Trophoblast cell (in vitro differentiated cells and primary cell): ENCODE measurements around the gene FNBP1.

Experiments
- DNase-seq, 2 donors: peaks; one replicate each; pipeline ENCODE4 v3.0.0-alpha.2; 2016
- H2AFZ ChIP-seq: 2 replicates; pipeline ENCODE4 v1.6.1; 2013; ENCODE audit warnings: low read length, moderate library complexity, mild to moderate bottlenecking; ENCODE audit not compliant: insufficient read depth, poor library complexity
- H2AK5ac ChIP-seq: 2 replicates; pipeline ENCODE4 v1.6.1; 2013; ENCODE audit warnings: mild to moderate bottlenecking, low read length
- H2BK120ac ChIP-seq: 2 replicates; pipeline ENCODE4 v1.6.1; 2013; ENCODE audit warnings: low read length, mild to moderate bottlenecking, moderate library complexity; ENCODE audit not compliant: insufficient read depth, poor library complexity
- H2BK12ac ChIP-seq: 2 replicates; pipeline ENCODE4 v1.6.1; 2013; ENCODE audit warnings: mild to moderate bottlenecking, low read length, moderate library complexity
- H2BK5ac ChIP-seq: 2 replicates; pipeline ENCODE4 v1.6.1; 2013; ENCODE audit warnings: low read length, low read depth, moderate library complexity, mild to moderate bottlenecking; ENCODE audit not compliant: poor library complexity
- H3K14ac ChIP-seq: 2 replicates; pipeline ENCODE4 v1.6.1; 2013; ENCODE audit warnings: mild to moderate bottlenecking, low read length
- H3K18ac ChIP-seq: 2 replicates; pipeline ENCODE4 v1.6.1; 2013; ENCODE audit warnings: mild to moderate bottlenecking, low read length
- H3K23ac ChIP-seq: 2 replicates; pipeline ENCODE4 v1.6.1; 2013; ENCODE audit warnings: low read length
- H3K27ac ChIP-seq: 2 replicates; pipeline ENCODE4 v1.5.1; 2013; ENCODE audit warnings: low read depth, mild to moderate bottlenecking, inconsistent platforms, low read length, moderate library complexity
- H3K27me3 ChIP-seq: 2 replicates; pipeline ENCODE4 v1.6.1; 2013; ENCODE audit warnings: inconsistent platforms, mild to moderate bottlenecking, low read length, moderate library complexity; ENCODE audit not compliant: insufficient read depth
- H3K36me3 ChIP-seq, 2 experiments: 1 replicate in 1 of 2; 2 replicates in 1 of 2; pipeline ENCODE4 v1.6.1; 2013; ENCODE audit warnings: low read length in 2 of 2, mild to moderate bottlenecking in 2 of 2, moderate library complexity in 1 of 2; ENCODE audit not compliant: insufficient read depth in 2 of 2, control insufficient read depth in 1 of 2
- H3K4ac ChIP-seq: 2 replicates; pipeline ENCODE4 v1.6.1; 2013; ENCODE audit warnings: low read depth, mild to moderate bottlenecking, low read length, moderate library complexity
- H3K4me1 ChIP-seq, 2 experiments: 1 replicate in 1 of 2; 2 replicates in 1 of 2; pipeline ENCODE4 v1.6.1; 2013; ENCODE audit warnings: low read length in 2 of 2, mild to moderate bottlenecking in 2 of 2, moderate library complexity in 1 of 2; ENCODE audit not compliant: insufficient read depth in 2 of 2, control insufficient read depth in 1 of 2
- H3K4me2 ChIP-seq: 2 replicates; pipeline ENCODE4 v1.6.1; 2013; ENCODE audit warnings: inconsistent platforms, mild to moderate bottlenecking, low read length, moderate library complexity
- H3K4me3 ChIP-seq: 2 replicates; pipeline ENCODE4 v1.5.1; 2013; ENCODE audit warnings: mild to moderate bottlenecking, low read depth, low read length, inconsistent platforms
- H3K79me1 ChIP-seq: one replicate; pipeline ENCODE4 v1.6.1; 2013; ENCODE audit warnings: low read length
- H3K79me2 ChIP-seq: 2 replicates; pipeline ENCODE4 v1.6.1; 2013; ENCODE audit warnings: low read length, mild to moderate bottlenecking; ENCODE audit not compliant: control insufficient read depth, insufficient read depth, poor library complexity
- H3K9ac ChIP-seq: 2 replicates; pipeline ENCODE4 v1.6.1; 2013; ENCODE audit warnings: mild to moderate bottlenecking, low read length
- H3K9me3 ChIP-seq: 2 replicates; pipeline ENCODE4 v1.6.1; 2013; ENCODE audit warnings: low read depth, mild to moderate bottlenecking, control low read depth, inconsistent platforms, low read length; ENCODE audit not compliant: insufficient read depth
- H4K12ac ChIP-seq: 2 replicates; pipeline ENCODE4 v1.6.1; 2013; ENCODE audit warnings: low read depth, mild to moderate bottlenecking, low read length, moderate library complexity
- H4K8ac ChIP-seq: 2 replicates; pipeline ENCODE4 v1.6.1; 2013; ENCODE audit warnings: low read depth, mild to moderate bottlenecking, low read length, moderate library complexity
- H4K91ac ChIP-seq: one replicate; pipeline ENCODE4 v1.6.1; 2013; ENCODE audit warnings: low read depth, mild to moderate bottlenecking, low read length, moderate library complexity
- WGBS: extraction: QIAGEN DNeasy Blood & Tissue Kit; methylation state at CpG from one replicate; pipeline ENCODE4 v1.1.7; 2013; ENCODE audit warnings: missing lambda C conversion rate; ENCODE audit not compliant: insufficient read length, insufficient coverage; ENCODE audit errors: extremely low coverage; 5-methylcytosine and 5-hydroxymethylcytosine counted together

Gene FNBP1

DNA sequence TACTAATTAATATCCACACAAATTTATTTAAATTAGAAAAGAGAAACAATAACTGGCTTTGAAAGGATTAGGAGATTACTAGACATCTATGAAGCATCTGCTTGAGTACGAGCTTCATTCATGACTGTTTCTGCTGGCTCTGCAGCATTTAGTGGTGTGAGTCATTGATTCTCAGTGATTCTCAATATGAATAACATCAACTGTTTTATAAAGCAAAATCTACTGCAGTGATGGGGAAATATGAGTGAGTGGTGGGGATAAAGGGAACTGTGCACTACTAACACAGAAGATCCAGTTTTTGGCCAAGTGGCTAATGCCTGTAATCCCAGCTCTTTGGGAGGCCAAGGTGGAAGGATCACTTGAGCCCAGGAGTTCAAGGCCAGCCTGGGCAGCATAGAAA, 8.4 kb downstream of the FNBP1 start:
- no CpG with 5 or more reads among the region's 1 CpG for WGBS
- Histone ChIP-seq H2BK12ac (no peak overlapping the region), H3K18ac (no peak overlapping the region), H4K12ac (no peak overlapping the region), H3K4ac (no peak overlapping the region), H2AFZ (no peak overlapping the region), H3K27me3 (no peaks in the 10 kb centered on the region), H3K9ac (no peak overlapping the region), H3K9me3 (no peaks in the 10 kb centered on the region), H3K79me2 (peaks cover 1% of the 10 kb centered on the region), H2AK5ac (no peak overlapping the region), H3K4me1 (no peaks in the 10 kb centered on the region), H2BK120ac (no peak overlapping the region), H3K4me2 (no peak overlapping the region), H3K27ac (no peak overlapping the region), H3K79me1 (no peaks in the 10 kb centered on the region), H4K91ac (no peak overlapping the region), H3K23ac (no peak overlapping the region), H3K14ac (no peak overlapping the region), H4K8ac (no peak overlapping the region), H3K36me3 (no peaks in the 10 kb centered on the region), H2BK5ac (no peak overlapping the region), H3K4me3 (no peak overlapping the region)
- peak in 1 of 2 donors; percentile 62 for DNase-seq

DNA sequence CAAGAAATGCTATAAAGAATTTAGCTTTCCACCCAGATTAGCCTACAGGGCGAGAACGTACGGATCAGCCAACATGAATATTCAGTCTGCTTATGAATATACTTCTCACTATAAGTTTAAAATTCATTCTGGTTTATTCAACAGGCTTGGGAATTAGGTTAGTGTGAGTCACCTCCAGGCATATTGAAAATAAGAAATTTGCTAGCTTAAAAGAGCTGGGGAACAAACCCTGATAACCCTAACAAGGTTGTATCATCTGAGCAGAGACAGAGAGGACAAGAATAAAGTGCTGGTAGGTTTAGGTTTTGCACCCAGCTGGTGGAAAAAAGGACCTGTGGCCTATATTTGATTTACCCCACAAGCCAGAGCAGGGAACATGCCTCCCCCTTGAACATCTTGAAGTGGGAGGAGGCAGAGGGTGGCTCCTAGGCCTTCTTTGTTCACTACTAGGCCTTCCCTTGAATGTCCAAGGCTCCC, 12.3 kb downstream of the FNBP1 start:
- no peak for DNase-seq
- H2BK12ac ChIP-seq = no peak overlapping the region
- no peaks in the 10 kb centered on the region for H3K9me3 ChIP-seq
- H3K14ac ChIP-seq = no peak overlapping the region
- H3K27me3 ChIP-seq = no peaks in the 10 kb centered on the region
- no peak overlapping the region for H3K18ac ChIP-seq
- no peak overlapping the region for H4K91ac ChIP-seq
- H4K12ac ChIP-seq = no peak overlapping the region
- no peaks in the 10 kb centered on the region for H3K79me2 ChIP-seq
- no peak overlapping the region for H2AK5ac ChIP-seq
- H2AFZ ChIP-seq = no peak overlapping the region
- H2BK5ac ChIP-seq = no peak overlapping the region
- no peaks in the 10 kb centered on the region for H3K79me1 ChIP-seq
- no CpG with 5 or more reads among the region's 3 CpGs for WGBS
- no peak overlapping the region for H3K4me3 ChIP-seq
- H3K4ac ChIP-seq = no peak overlapping the region
- H4K8ac ChIP-seq = no peak overlapping the region
- no peak overlapping the region for H3K27ac ChIP-seq
- H2BK120ac ChIP-seq = no peak overlapping the region
- no peak overlapping the region for H3K4me2 ChIP-seq
- H3K23ac ChIP-seq = no peak overlapping the region
- H3K9ac ChIP-seq = no peak overlapping the region
- H3K4me1 ChIP-seq = no peaks in the 10 kb centered on the region
- H3K36me3 ChIP-seq = no peaks in the 10 kb centered on the region

DNA sequence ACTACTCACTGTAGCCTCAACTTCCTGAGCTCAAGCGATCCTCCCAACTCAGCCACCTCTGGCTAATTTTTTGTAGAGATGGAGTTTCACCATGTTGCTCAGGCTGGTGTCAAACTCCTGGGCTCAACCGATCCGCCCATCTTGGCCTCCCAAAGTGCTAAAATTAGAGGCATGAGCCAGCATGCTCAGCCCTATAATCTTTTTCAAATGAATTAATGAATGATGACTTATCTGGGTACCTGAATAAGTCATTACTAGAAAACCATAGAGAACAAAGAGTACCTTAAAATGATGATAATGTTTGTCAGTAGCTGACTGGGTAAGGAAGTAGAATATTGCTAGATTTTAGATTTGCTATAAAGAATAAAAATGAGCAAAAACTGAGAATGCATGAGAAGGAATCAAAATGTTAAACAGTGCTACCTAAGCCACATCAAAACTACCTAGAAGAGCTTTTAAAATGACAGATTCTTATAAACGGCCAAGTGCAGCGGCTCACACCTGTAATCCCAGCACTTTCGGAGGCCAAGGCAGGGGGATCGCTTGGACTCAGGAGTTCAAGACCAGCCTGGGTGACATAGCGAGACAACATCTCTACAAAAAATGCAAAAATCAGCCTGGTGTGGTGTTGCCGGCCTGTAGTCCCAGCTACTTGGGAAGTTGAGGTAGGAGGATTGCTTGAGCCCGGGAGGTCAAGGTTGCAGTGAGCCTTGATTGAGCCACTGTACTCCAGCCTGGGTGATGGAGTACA, 13.6 kb downstream of the FNBP1 start:
- H2BK5ac ChIP-seq = no peak overlapping the region
- no peaks in the 10 kb centered on the region for H3K79me1 ChIP-seq
- no peak overlapping the region for H3K4me2 ChIP-seq
- H3K23ac ChIP-seq = no peak overlapping the region
- H4K91ac ChIP-seq = no peak overlapping the region
- H3K4me1 ChIP-seq = no peaks in the 10 kb centered on the region
- DNase-seq = no peak
- H2BK12ac ChIP-seq = no peak overlapping the region
- no peak overlapping the region for H3K4me3 ChIP-seq
- no peak overlapping the region for H3K14ac ChIP-seq
- H3K9me3 ChIP-seq = no peaks in the 10 kb centered on the region
- no CpG with 5 or more reads among the region's 10 CpGs for WGBS
- H3K36me3 ChIP-seq = no peaks in the 10 kb centered on the region
- no peak overlapping the region for H3K9ac ChIP-seq
- no peaks in the 10 kb centered on the region for H3K79me2 ChIP-seq
- H3K27ac ChIP-seq = no peak overlapping the region
- H4K8ac ChIP-seq = no peak overlapping the region
- H3K4ac ChIP-seq = no peak overlapping the region
- H3K27me3 ChIP-seq = no peaks in the 10 kb centered on the region
- no peak overlapping the region for H2BK120ac ChIP-seq
- H2AK5ac ChIP-seq = no peak overlapping the region
- H2AFZ ChIP-seq = no peak overlapping the region
- no peak overlapping the region for H3K18ac ChIP-seq
- no peak overlapping the region for H4K12ac ChIP-seq

- Histone ChIP-seq H3K9me3 (no peaks in the 10 kb centered on the region), H2BK120ac (no peak overlapping the region), H3K36me3 (no peaks in the 10 kb centered on the region), H2BK12ac (no peak overlapping the region), H2BK5ac (no peak overlapping the region), H2AFZ (no peak overlapping the region), H3K4ac (no peak overlapping the region), H3K23ac (no peak overlapping the region), H3K79me2 (no peaks in the 10 kb centered on the region), H3K4me3 (no peak overlapping the region), H4K91ac (no peak overlapping the region), H2AK5ac (no peak overlapping the region), H3K4me2 (no peak overlapping the region), H3K4me1 (peaks cover 0 to 2% of the 10 kb centered on the region in 2 experiments), H3K9ac (no peak overlapping the region), H3K79me1 (no peaks in the 10 kb centered on the region), H4K12ac (no peak overlapping the region), H3K18ac (no peak overlapping the region), H3K27me3 (no peaks in the 10 kb centered on the region), H3K14ac (no peak overlapping the region), H4K8ac (no peak overlapping the region), H3K27ac (no peak overlapping the region)
- DNase-seq = no peak
- no CpG with 5 or more reads among the region's 6 CpGs for WGBS
These were observed 14.3 kb downstream of the FNBP1 start for GRCh38 chr9:130028493-130029222.
